AG09319 (cell line): ENCODE data around the gene KCNJ12.
"Not testable (repeated sequence)": the region's sequence is repeated elsewhere in the genome, so short reads cannot be mapped to it uniquely, and the experiment has no call there.

Experiments used
- DNase-seq: peaks from one replicate; pipeline ENCODE4 v3.0.0-alpha.2; 2010; ENCODE audit warnings: low read depth; ENCODE audit errors: extremely low read depth
- CTCF ChIP-seq: IDR thresholded peaks from 2 replicates; pipeline ENCODE4 v1.5.1; 2011; ENCODE audit warnings: low read depth, mild to moderate bottlenecking, inconsistent platforms, low read length, moderate library complexity

KCNJ12 gene

GRCh38 chr17:21400816-21401593 is 24.8 kb downstream of the KCNJ12 start:
- DNase-seq: no peak
- no peak for TF ChIP-seq CTCF

DNA sequence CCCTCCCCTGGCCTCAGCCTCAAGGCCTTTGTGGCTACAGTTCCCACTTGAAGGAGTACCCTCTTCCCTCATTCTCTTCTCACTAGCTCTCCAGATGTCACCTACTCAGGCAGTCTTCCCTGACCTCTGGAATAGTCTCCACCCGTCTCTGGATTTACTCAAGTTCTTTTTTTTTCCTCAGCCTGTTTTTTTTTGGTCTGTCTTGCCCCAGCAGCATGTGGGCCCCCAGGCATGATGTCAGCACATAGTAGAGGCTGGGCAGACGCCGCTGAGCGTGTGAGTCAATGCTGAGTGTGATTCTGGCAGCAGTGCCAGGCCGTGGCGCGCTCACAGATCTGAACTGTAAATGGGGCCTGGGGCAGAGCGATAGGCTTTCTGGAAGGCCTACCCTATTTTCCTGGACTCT is 26.0 kb downstream of the KCNJ12 start:
- peak; percentile 66 for DNase-seq

- not testable (repeated sequence) for DNase-seq
Measured at GRCh38 chr17:21402926-21403325, 26.8 kb downstream of the KCNJ12 start.

DNA sequence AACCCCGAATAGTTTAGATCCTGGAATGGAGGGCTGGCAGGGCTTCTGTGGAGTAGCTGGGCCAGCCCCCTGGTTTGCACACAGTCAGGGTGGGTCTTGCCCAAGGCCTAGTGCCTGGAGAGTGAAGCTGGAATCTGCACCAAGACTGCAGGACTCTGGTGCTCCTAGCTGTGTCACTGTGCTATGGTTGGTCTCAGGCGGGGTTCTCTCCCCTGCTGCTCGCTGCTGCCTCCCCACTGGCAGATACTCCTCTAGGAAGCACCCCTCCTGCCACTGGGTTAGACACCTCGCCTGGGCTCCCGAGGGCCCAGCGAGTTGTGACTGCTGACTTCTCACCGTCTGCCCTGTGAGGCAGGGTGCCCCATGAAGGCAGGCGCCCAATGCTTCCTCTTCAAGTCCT is 27.9 kb downstream of the KCNJ12 start:
- DNase-seq: not testable (repeated sequence)

- not testable (repeated sequence) for DNase-seq
Measured at GRCh38 chr17:21404539-21404938, 28.4 kb downstream of the KCNJ12 start.

DNA sequence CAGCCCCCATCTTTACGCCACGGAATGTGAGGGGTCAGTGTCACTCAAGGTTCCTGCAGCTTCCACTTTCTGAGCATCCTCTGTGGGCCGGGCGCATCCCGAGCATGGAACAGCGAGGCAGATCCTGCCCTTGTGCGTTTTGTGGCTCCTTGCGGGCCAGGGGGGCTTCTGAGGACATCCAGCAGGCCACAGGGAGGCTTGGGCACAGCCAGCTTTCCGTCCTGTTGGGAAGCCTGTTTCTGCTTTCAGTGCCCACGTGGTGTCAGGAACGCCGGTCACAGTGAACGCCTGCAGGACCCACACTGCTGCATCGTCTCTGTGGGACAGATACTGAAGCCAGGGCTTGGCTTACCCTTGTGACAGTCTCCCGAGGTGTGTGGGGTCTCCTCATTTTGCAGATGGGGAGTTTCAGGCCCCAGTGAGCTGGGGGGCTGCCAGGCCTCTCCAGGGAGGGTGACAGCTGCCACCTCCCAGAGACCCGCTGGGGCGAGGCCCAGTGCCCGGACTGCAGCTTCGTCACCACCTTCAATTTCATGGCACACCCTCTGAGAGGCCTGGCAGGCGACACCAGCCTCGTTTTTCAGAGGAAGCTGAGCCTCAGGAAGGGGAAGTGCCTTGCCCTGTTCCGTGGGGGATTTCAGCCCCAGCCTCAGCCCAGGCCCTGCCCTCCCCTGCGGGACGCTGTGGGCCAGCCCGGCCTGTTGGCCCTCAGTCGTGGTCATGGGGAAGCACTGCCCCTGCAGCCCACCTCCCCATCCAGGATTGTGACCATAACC is 29.0 kb downstream of the KCNJ12 start:
- not testable (repeated sequence) for DNase-seq

DNA sequence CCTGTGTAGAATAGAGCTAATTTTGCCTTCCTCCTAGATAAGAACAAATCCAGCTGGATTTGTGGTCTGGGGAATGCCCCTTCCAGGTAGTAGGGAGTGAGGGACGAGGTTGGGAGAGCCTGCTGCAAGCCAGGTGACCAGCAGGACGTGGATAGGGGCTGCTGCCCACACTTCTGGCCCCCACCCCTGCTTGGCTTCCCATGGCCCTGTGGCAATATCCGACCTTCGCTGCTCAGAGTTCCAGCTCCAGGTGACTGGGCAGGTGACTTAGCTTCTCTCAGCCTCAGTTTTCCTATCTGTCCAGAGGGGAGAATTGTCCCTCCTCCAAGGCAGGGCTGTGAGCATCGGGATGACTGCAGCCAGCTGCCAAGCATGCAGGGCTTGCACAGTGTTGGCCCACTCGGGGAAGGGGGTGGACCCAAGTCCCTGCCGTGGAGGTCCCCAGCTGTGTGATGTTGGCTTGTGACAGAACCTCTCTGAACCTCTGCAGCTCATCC is 29.8 kb downstream of the KCNJ12 start:
- not testable (repeated sequence) for DNase-seq

GRCh38 chr17:21406616-21407404 is 30.7 kb downstream of the KCNJ12 start:
- not testable (repeated sequence) for DNase-seq

DNA sequence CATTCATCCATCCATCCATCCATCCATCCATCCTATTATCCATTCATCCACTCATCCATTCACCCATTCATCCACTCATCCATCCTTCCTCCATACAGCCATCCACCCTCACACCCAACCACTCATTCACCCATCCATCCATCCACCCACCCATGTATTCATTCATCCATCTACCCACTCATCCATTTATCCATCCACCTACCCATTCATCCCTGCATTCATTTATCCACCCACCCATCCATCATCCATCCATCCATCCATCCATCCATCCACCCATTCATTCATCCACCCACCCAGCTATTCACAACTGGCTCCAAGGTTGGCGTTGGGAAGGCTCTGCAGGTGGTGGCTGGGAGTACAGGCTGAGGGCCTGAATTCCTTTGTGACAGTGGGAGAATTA is 31.6 kb downstream of the KCNJ12 start:
- DNase-seq: not testable (repeated sequence)

- DNase-seq: not testable (repeated sequence)
Measured at GRCh38 chr17:21408224-21408623, 32.1 kb downstream of the KCNJ12 start.

DNA sequence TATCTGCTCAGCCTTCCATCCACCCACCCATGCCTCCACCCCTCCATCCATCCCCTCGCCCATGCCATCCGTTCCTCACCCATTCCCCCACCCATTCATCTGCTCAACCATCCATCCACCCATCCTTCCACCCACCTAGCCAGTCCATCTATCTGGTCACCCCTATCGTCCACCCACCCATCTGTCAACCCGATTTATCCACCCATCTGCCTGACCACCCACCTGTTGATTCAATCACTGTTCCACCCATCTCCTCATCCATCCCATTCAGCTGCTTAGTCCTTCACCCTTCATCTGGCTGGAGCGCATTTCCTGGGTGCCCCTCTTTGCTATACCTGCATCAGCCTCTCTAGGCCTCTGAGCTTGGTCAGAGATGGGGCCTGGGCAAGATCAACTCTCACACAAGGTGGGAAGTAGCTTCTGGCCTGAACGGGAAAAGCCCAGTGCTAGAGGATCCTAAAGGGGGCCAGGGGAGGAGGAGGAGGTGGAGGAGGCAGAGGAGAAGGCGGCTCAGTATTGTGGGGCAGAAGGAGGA is 32.7 kb downstream of the KCNJ12 start:
- DNase-seq: not testable (repeated sequence)

- DNase-seq: not testable (repeated sequence)
Measured at GRCh38 chr17:21409388-21409787, 33.2 kb downstream of the KCNJ12 start.

DNA sequence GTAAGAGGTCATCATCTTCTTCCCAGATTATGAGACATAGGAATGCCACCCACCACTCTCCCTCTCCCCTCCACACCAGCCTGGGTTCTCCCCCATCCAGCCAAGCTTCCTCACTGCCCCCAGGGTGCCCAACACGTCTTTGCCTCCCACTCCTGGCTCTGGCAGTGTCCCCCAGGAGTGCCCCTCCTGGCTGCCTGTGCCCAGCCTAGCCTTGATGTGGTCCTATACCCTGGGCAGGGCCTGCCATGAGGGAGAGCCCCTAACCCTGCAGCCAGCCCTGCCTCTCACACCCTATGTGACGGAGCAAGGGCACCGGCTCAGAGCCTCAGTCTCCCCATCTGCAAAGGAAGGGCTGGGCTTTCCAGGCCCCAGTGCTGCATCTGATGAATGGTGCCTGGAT is 33.8 kb downstream of the KCNJ12 start:
- not testable (repeated sequence) for DNase-seq

GRCh38 chr17:21410371-21410770 is 34.2 kb downstream of the KCNJ12 start:
- DNase-seq: not testable (repeated sequence)

- DNase-seq: not testable (repeated sequence)
Measured at GRCh38 chr17:21410906-21411678, 34.9 kb downstream of the KCNJ12 start.

DNA sequence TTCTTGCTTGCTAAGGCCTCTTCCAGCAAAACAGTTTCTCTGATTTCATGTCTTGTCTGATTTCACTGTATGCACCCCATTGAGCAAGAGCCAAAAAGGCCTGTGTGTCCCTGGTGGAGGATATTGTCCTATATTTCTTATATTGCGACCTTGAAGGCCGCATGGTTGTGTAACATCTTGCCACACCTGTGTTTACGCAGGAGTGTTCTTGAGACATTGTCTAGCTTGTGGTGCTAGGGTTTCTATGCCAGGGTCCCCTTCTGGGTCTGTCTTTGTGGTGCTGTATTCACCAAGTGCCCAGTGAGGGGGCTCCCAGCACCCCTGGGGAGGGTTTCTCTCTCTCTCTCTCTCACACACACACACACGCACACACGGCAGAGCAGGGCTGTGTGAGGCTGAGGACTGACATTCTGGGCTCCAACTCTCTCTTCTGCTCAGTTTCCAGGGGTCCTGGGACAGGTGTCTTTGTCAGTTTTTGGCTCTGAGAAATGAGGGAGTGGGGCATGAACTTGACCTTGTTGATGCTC is 35.6 kb downstream of the KCNJ12 start:
- DNase-seq: not testable (repeated sequence)

DNA sequence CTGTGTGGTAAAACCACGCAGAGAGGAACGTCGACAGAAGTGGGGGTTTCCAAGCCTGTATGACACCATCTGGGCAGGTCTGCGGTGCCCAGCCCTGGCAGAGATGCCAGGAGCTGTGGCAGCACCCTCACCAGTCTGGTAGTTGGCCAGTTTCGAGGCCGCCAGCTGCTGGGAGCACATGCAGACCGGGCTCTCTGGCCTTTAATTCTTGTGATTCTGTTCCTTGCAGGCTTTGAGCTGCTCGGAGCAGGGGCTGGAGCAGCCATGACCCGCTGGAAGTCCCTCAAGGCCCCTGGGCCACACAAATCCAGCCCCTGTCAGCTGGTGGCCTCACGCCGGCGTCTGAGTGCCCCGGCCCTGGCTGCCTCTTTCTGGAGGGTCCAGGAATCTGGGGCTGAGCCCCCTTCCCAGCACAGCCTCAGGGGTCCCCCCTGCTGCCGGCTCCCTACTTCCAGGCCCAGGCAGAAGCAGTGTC is 36.1 kb downstream of the KCNJ12 start:
- not testable (repeated sequence) for DNase-seq
